GM21737 (cell line): ENCODE data around the gene TMTC3.
A peak's percentile ranks its signal among the peaks of the same experiment; 100 is the strongest.
"Not testable (repeated sequence)": the region's sequence is repeated elsewhere in the genome, so short reads cannot be mapped to it uniquely, and the experiment has no call there.

Experiments
- ATAC-seq: cut with Tn5 transposase; IDR thresholded peaks from one replicate; pipeline ENCODE4 v1.9.1; 2021; ENCODE audit warnings: mild to moderate bottlenecking, moderate library complexity; ENCODE audit not compliant: unreplicated experiment

TMTC3 gene

DNA sequence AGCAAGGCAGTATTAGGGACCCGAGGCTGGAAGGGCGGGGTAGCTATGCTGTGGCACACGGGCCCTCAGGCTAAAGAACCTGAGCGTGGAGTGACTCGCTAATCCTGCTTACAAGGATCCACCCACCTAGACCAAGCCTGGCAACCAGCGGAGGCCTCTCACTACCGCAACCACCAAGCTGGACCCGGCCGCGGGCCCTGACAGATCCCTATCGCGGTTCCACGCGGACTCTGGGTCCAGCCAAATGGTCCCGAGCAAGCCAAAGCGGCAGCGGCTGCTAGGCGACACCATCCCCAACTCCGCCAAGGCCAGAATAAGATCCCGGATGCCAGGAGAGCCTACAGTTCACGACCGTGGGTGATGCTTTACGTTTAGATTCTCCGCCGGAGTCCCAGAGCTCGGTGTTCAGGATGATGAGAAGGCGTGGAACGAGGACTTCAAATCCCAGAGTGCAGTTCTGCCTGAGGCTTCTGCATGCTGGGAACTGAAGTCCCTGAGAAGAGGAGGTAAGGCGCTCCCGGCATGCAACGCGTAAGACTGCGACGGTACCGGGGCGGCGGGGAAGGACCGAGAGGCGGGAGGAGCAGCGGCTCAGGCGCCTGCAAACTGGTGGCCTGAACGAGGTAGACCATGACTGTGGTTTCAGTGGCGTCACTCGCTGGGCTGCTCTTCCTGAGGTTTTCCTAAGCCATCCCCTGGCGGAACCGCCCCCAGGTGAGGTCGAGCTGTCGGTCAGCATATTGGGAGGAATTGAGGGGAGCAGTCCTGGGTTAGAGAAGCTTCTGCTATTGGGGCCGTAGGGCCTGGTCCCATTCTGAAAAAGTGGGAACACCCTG lies at the start of gene TMTC3, which contains the start of gene CEP290:
Gene TMTC3, plus strand, starts transcription at position 534 of the 836 bp plus-strand sequence. CDS start 6,009 bp downstream, outside the sequence.
Gene CEP290, minus strand, starts transcription at position 315 of the 836 bp plus-strand sequence. CDS start 781 bp downstream, outside the sequence.
- ATAC-seq: peak; percentile 96

DNA sequence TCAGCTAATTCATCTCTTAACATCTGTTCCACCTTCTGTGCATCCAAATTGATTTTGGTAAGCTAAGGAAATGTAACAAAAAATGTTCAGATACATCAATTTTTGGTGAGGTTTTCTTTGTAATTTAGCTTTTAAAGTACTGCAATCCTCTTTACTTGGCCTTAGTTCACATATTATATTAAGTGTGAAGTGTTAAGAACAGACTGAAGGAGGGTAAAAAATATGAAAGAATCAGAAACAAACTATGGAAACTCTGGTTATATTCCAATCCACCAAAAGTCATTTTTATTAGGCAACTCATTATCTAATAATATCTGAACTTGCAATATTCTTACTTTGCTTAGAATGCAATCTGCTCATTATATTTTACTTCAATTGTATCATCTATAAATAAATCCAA lies 49.3 kb upstream of the TMTC3 start:
- no peak for ATAC-seq

GRCh38 chr12:88093573-88093972 lies 48.5 kb upstream of the TMTC3 start:
- ATAC-seq: no peak

DNA sequence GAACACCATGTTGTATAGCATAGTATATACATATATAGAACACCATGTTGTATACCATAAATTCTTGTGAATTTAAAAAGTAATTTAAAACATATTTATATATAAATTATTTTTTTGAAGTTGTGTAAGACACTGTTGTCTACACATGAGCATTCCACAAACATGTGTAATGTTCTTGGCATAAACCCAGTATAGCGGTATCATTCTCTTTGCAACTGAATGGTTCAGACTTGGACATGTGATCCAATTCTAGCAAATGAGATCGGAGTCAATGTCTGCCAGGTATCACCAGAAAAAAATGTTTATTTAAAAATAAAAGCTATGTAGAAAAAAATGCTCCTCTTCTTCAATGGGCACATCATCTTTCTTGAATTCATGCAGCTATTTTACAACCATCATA lies 34.1 kb upstream of the TMTC3 start:
- no peak for ATAC-seq

DNA sequence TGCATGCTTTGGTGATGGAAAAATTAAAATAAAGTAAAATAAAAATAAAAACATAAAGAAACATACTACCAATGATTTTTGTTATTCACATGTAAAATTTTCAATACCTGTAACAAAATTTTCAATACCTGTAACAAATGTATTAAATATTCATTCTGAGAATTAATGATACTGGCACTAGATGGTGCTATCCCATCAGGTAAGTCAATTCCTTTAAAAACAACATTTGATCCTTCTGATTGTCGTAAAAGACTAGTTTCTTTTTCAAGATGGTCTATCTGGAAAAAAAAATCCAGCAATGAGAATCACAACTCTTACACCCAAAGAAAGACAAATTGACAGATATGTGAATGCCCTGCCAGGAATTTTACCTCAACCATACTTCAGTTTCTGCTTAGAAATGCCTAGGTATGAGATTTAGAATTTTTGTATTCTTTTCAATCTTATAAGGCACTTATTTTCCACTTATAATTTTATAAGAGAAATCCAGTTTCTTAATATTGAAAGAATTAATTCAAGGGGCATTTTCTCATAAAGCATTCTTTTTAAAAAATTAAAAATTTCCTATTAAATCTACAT lies 30.9 kb upstream of the TMTC3 start:
- ATAC-seq: no peak

DNA sequence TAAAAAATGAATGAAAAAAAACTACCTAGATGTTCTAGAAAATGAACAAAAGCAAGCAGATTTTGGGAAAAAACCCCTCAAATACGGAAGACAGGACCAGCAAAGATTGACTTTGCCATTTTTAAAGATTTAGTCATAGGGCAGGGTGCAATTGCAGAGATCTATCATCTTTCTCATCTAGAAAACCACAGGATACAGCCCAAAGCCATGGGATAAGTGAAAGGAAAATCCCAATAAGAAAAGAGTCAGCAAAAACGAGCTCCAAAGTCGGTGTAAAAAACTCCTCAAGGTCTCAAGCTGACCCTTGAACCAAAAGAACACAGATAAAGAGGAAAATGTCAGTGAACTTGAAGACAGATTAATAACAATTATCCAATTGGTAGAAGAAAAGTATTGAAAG lies 28.2 kb upstream of the TMTC3 start:
- no peak for ATAC-seq

DNA sequence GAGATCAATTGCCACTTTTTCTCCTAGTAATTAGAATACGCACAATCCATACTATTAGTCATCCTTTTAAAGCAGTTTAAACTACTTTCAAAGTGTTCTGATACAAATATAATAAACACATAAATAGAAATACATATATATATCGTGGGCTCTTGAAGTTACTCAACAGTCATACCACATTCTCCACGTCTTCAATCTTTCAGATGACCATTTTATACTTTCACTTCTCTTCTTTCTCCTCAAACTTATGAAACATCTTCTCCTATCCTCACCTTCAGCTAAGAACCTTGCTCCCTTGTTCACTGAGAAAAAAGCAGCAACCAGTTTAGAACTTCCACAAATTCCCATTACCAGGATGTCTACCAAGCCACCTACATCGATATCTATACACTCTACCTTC lies 19.4 kb upstream of the TMTC3 start:
- no peak for ATAC-seq

DNA sequence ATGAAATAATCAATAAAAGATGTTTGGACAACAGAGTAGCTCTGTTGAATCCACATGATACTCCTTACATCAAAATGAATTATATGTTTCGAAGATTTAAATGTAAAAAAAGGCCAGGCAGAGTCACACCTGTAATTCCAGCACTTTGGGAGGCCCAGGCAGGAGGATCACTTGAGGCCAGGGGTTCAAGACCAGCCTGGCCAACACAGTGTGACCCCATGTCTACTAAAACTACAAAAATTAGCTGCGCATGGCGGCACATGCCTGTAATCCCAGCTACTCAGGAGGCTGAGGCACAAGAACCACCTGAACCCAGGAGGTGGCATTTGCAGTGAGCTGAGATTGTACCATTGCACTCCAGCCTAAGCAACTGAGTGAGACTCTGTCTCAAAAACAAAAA lies 15.0 kb upstream of the TMTC3 start:
- no peak for ATAC-seq

- no peak for ATAC-seq
These were observed 14.3 kb upstream of the TMTC3 start for GRCh38 chr12:88127855-88128254.

DNA sequence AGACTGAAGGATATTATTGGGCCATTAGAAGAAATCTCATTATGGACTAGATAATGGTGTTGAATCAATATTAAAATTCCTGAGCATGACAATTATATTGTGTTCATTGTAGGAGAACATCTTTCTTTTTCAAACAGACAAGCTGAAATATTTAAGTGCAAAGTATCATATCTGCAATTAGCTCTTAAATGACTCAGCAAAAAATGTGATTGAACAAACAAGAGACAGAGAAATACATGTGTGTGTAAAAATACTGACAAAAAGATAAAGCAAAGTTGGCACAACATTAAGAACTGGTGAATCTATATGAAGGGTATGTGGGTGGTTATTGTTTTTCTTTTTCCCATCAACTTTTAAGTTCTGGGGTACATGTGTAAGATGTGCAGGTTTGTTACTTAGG lies 9.7 kb upstream of the TMTC3 start:
- ATAC-seq: no peak

- not testable (repeated sequence) for ATAC-seq
These were observed 8.9 kb upstream of the TMTC3 start for GRCh38 chr12:88133181-88133580.

DNA sequence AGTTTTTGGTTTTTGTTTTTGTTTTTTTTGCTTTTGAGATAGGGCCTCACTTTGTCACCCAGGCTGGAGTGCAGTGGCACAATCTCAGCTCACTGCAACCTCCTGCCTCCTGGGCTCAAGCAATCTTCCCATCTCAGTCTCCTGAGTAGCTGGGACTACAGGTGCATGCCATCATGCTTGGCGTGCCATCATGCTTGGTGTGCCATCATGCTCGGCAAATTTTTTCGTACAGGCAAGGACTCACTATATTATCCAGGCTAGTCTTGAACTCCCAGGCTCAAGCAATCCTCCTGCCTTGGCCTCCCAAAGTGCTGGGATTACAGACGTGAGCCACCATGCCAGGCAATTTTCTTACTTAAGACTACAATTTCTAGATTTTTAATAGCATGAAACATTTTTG lies 2.4 kb upstream of the TMTC3 start:
- ATAC-seq: not testable (repeated sequence)

DNA sequence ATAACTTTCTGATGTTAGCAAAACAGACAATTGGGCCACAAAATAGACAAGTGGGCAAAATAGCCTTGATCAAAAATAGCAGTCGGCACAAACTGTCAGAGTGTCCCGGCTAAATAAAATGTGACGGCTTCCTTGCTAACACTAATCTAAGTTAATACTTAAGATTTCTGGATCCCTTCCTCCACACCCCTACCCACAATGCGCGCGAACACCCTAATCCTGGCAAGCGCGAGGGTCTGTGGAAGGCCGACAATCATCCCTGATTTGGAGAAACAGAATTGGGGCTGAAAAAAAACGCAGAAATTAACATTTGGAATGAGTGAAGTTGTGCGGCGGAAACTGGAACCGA lies 708 bp upstream of the TMTC3 start:
- no peak for ATAC-seq

DNA sequence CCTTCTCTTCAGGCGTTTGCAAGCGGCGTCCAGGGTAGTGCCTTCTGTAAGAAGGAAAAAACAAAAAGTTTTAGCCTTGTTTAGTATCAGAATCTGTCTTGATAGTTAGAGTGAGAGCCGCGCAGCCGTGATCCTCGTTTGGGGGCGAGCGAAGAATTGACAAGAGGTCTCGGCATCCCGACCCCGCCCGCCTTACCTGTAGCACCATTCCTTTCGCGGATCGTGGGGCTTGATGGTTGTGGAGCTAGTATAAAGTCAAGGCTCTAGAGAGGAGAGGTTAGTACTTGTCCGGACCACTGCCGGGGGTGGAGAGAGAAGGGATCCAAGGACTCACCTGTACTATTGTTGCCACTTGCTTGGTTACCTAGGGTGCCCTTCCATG lies 494 bp downstream of the TMTC3 start:
- peak; percentile 3 for ATAC-seq

GRCh38 chr12:88144037-88144436 lies 1.9 kb downstream of the TMTC3 start:
- ATAC-seq: no peak

DNA sequence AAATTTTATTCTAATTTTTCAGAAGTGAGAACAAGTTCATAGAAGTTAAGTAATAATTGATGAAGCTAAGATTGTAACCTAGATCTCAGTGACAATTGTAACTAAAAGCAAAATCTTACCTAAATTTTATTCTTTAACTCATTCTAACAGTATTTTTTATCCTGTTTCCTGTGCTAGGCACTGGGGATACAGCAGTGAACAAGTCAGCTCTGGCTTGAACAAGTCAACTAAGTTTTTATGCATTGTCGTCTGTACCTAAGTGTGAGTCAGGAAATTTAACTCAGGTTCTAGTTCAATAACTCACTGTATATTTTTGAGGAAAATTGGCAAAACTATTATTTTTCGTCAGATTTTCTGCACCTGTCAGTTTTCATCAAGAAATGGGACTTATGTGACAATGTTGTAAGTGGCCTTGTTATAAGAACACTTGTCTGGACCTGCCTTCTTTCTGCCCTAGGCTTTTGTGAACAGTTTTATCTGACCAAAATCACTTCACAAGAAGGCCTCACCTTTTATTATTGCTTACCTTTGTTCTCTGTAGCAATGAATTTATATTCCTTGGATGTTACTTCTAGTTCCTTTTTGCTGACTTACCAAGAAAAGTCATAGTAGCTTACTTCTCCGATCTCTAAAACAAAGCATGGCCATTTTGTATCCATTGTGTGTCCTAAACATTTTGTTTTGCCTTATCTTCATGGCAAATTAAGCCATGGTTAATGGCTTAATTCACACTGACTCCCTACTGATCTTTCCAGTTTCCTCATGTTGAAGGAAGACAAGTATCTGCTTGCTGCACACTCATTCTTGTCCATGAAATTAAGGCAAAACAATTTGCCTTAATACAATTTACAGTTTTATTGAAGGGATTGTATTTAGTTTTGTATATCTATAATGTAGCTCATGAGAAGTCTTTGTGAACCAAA lies 2.7 kb downstream of the TMTC3 start:
- ATAC-seq: no peak

GRCh38 chr12:88145567-88146505 lies 3.7 kb downstream of the TMTC3 start:
- no peak for ATAC-seq

GRCh38 chr12:88150063-88150462 lies 8.0 kb downstream of the TMTC3 start:
- no peak for ATAC-seq

- ATAC-seq: no peak
These were observed 11.9 kb downstream of the TMTC3 start for GRCh38 chr12:88153959-88154358.

- ATAC-seq: no peak
These were observed 14.1 kb downstream of the TMTC3 start for GRCh38 chr12:88156075-88156654.
